NK-92 treated with Interleukin-12 subunit alpha and Interleukin-12 subunit beta, amount 100 ng/mL, for 24 hours (cell line): ENCODE measurements around the gene SLC34A1.

Source experiments
- DNase-seq: peaks from one replicate; lab custom pipeline; 2025; lab: John Stamatoyannopoulos, UW

The SLC34A1 gene

GRCh38 chr5:177432143-177432838 is 48.1 kb downstream of the SLC34A1 start:
- DNase-seq, result no peak

GRCh38 chr5:177432839-177433657 is 48.8 kb downstream of the SLC34A1 start:
- no peak for DNase-seq

- no peak for DNase-seq
Observed at GRCh38 chr5:177433658-177434217, 49.5 kb downstream of the SLC34A1 start.

DNA sequence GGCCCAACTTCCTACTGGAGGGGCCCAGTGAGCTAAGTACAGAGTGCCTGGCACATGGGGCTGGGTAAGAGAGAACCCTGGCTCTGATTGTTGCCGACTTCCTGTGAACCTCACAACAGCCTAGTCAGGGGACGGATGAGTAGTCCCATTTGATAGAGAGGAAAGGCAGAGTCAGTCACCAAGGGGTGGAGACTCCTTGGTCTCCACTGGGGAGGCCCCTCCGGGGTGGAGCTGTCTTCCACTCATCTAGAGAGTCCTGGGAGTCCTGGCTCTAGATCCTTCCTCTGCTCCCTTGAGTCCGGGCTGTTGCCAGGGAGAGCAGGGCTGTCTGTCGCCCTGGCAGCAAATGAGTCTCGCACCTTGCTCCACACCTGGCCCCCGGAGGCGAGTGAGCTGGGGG is 50.2 kb downstream of the SLC34A1 start:
- no peak for DNase-seq

- no peak for DNase-seq
Observed at GRCh38 chr5:177434942-177435738, 50.9 kb downstream of the SLC34A1 start.

DNA sequence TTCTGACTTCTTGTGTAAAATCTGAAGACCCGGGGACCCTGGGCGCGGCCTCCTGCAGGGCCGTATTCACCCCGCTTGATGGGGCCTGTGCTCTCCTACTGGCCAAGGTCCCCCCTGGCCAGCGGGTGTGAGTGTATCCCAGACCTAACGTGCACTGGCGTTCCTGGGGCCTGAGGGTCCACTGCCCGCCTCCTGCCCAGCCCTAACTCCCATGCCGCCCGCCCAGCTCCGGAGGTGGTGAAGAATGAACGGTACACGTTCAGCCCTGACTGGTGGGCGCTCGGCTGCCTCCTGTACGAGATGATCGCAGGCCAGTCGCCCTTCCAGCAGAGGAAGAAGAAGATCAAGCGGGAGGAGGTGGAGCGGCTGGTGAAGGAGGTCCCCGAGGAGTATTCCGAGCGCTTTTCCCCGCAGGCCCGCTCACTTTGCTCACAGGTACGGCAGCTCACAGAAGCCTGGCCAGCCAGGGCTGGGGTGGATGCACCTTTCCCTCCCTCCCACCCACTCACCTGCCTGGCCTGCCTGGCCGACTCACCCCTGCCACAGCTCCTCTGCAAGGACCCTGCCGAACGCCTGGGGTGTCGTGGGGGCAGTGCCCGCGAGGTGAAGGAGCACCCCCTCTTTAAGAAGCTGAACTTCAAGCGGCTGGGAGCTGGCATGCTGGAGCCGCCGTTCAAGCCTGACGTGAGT is 51.8 kb downstream of the SLC34A1 start:
- DNase-seq, result no peak

- DNase-seq, result no peak
Observed at GRCh38 chr5:177437623-177438022, 53.4 kb downstream of the SLC34A1 start.

DNA sequence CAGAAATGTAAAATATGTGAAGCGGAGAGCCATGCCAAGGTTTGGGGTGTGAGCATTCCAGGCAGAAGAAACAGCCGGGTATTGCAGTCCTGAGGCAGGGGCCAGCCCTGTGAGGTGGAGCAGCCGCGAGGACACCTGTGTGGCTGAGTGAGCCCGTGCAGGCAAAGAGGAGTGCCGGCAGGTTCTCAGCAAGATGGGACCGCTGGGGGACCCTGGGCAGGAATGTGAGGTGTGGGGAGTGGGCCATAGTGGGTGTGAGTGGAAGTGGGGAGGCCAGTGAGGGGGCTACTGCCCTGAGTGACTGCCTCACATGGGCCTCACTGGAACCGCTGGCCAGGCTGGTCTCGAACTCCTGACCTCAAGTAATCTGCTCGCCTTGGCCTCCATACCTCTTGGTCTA is 54.2 kb downstream of the SLC34A1 start:
- DNase-seq, result no peak

DNA sequence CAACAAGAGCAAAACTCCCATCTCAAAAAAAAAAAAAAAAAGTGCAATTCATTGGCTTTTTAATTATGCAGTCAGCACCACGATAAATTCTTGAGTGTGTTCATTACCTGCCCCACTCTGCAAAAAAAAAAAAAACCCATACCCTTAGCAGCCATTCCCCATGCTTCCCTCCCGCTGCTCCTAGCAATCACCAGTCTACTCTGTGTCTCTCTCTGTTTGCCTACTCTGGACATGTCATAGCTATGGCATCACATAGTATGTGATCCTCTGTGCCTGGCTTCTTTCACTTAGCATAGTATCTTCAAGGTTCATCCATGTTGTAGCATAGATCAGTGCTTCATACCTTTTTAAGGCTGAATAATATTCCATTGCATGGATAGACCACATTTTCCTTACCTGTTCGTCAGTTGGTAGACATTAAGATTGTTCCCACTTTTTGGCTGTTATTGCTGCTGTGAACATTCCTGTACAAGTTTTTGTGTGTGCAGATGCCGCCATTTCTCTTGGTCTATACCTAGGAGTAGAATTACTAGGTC is 55.4 kb downstream of the SLC34A1 start:
- DNase-seq, result no peak

DNA sequence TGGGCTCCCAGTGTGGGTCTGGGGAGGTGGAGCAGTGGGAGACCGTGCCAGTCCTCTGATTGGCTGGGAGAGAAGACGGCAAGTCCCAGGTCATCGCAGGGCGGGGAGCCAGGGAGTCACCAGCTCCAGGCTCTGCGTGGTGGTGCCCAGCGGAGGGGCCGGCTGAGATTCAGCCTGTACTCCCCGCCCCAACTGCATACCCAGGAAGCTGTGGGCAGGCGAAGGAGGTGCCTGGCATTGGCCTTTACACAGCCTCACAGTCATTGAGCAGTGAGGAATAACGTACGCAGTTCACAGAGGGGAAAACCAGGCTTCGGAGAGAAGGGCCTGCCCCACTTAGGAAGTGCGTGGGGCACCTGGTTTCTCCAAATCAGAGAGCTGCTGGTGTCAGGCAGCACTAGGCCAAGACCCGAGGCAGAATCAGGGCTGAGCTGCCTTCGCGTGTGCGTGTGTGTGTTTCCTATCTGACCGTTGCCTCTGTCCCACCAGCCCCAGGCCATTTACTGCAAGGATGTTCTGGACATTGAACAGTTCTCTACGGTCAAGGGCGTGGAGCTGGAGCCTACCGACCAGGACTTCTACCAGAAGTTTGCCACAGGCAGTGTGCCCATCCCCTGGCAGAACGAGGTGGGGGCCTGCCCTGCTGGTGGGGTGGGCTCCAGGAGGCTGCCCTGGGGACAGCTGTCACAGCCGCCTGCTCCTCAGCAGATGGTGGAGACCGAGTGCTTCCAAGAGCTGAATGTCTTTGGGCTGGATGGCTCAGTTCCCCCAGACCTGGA is 56.2 kb downstream of the SLC34A1 start:
- DNase-seq, result no peak

DNA sequence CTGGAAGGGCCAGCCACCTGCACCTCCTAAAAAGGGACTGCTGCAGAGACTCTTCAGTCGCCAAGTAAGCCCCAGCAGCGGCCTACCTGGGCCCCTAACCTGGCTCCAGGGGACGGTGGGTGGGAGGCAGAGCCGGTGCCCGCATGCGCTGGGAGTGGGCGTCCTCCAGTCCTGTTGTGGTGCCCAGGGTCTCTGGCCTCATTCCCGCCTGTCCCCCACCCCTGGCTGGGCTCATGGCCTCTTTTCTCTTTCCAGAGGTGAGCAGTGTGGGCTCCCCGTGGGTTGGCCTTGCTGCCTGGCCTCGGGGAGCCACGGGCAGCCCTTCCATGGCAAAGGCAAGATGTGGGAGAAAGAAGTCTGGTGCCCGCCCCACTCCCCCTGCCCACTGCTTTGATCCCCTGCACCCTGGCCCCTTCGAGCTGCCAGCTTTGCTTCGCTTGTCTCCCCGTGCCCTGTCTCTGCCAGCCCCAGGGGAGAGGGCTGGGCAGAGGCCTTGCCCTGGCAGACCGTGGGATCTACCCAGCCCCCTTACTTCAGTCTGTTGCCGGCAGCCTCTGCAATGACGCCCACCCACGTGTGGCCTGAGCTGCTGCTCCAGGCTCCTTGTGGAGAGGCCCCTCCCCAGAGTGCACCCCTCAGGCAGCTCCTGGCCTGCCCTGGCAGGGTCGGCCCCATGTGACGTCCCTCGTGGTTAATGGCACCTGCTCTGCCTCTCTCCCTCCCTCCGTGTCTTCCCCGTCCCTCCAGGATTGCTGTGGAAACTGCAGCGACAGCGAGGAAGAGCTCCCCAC is 57.0 kb downstream of the SLC34A1 start:
- DNase-seq, result no peak

- no peak for DNase-seq
Observed at GRCh38 chr5:177442066-177442826, 58.0 kb downstream of the SLC34A1 start.

- DNase-seq, result no peak
Observed at GRCh38 chr5:177443144-177443983, 59.1 kb downstream of the SLC34A1 start.

GRCh38 chr5:177444106-177445051 is 60.1 kb downstream of the SLC34A1 start:
- DNase-seq, result no peak

DNA sequence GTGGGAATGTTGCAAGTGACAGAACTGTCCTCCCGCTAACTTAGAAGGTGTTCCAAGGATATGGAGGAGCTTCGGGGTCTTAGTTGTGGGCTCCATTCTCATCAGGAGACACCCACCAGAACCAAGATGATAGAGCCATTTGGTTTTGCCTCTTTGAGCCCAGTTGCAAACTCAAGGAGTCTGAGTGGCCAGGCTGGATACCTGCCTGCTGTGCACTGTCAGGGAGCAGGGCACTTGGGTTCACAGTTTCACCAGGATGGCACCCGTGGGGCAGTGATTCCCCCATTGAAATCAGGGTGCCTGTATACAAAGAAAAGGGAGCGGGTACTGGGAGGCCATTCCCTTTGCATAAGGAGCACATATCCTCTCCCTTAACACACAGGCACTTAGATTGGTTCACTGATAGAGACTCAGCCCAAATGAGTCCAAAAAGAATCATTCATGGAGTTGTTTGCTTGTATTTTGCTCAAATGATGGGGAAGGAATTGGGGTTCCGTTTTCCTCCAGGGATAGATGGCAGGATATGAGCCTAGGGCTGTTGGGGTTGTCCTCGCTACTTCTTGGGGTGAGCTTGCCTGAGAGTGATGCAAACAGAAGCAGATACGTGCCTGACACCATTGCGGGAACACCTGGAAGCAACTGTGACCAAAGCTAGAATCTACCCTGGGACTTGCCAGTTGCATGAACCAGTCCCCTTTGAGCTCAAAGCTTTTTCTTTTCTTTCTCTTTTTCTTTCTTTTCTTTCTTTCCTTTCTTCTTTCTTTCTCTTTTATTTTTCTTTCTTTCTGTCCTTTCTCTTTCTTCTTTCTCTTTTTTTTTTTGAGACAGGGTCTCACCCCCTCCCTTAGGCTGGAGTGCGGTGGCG is 61.0 kb downstream of the SLC34A1 start:
- no peak for DNase-seq

DNA sequence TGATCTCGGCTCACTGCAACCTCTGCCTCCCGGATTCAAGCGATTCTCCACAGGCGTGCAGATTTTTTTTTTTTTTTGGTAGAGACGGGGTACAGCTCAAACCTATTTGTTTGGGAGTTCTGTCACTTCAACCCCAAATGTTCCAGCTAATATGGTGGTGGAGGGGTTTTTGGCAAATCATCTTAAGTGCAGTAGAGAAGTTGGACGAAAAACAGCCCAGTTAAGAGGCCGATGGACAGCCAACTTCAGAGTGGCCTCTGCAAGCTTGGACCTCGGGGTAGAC is 61.6 kb downstream of the SLC34A1 start:
- no peak for DNase-seq
